H1 (cell line): ENCODE data around the gene TBC1D7. TPM values are rescaled to one million over a fixed set of nuclear protein-coding genes. Genes with fewer than 3 reads are reported as not detected.

Experiments used
- CTCF ChIA-PET: fragments of 300-600 bp; sonication (Branson Sonifier 250); formaldehyde crosslinking; loops from one replicate; lab custom pipeline; 2021; ENCODE audit not compliant: partially characterized antibody; lab: Charles Lee
- POLR2A ChIA-PET: fragments of 300-600 bp; sonication (Branson Sonifier 250); formaldehyde crosslinking; loops from one replicate; lab custom pipeline; 2021; ENCODE audit warnings: inconsistent platforms; ENCODE audit not compliant: partially characterized antibody; lab: Charles Lee
- DNase-seq, 2 experiments: peaks; one replicate each; pipeline versions ENCODE4 v3.0.0 to v3.0.0-alpha.2; 2010 to 2022; ENCODE audit warnings: low spot score in 2 of 2, low read depth in 1 of 2, mixed read lengths in 1 of 2
- FAIRE-seq: peaks from 2 replicates; lab custom pipeline; 2011; peaks lifted over from hg19 to GRCh38; lab: Jason Lieb, UNC
- H2AFZ ChIP-seq: 2 replicates; pipeline ENCODE4 v1.8.1; 2012; ENCODE audit warnings: low read length, inconsistent platforms
- H2AK5ac ChIP-seq: 2 replicates; pipeline ENCODE4 v1.6.1; 2013; ENCODE audit warnings: low read depth, low read length
- H2BK120ac ChIP-seq: replicated peaks from 2 replicates; pipeline ENCODE3; 2013; ENCODE audit warnings: low read depth, low read length, inconsistent platforms
- H2BK12ac ChIP-seq: 2 replicates; pipeline ENCODE4 v1.6.1; 2013; ENCODE audit warnings: low read depth, low read length
- H2BK15ac ChIP-seq: 2 replicates; pipeline ENCODE4 v1.6.1; 2013; ENCODE audit warnings: low read length
- H2BK20ac ChIP-seq: 2 replicates; pipeline ENCODE4 v1.6.1; 2013; ENCODE audit warnings: low read length
- H2BK5ac ChIP-seq: 2 replicates; pipeline ENCODE4 v1.6.1; 2013; ENCODE audit warnings: low read depth, low read length
- H3K14ac ChIP-seq: 2 replicates; pipeline ENCODE4 v1.6.1; 2013; ENCODE audit warnings: inconsistent platforms; ENCODE audit not compliant: insufficient read length
- H3K18ac ChIP-seq: 2 replicates; pipeline ENCODE4 v1.6.1; 2013; ENCODE audit warnings: low read length; ENCODE audit errors: extremely low read depth
- H3K23ac ChIP-seq: 2 replicates; pipeline ENCODE4 v1.6.1; 2013; ENCODE audit warnings: inconsistent platforms; ENCODE audit not compliant: insufficient read length
- H3K23me2 ChIP-seq: 2 replicates; pipeline ENCODE4 v1.6.1; 2013; ENCODE audit warnings: low read depth, low read length
- H3K27ac ChIP-seq: 2 replicates; pipeline ENCODE4 v1.6.1; 2011; ENCODE audit warnings: low read depth, low read length, inconsistent platforms
- H3K27me3 ChIP-seq, 4 experiments: replicated peaks in 1 of 4; 1 replicate in 1 of 4; 2 replicates in 3 of 4; pipeline versions ENCODE4 v1.6.1 to v1.8.1; 2011 to 2013; ENCODE audit warnings: low read length in 3 of 4, mild to moderate bottlenecking in 3 of 4, inconsistent platforms in 2 of 4, mixed read lengths in 2 of 4, moderate library complexity in 1 of 4; ENCODE audit not compliant: control insufficient read depth in 3 of 4, insufficient read depth in 3 of 4; ENCODE audit errors: extremely low read depth in 1 of 4
- H3K36me3 ChIP-seq, 4 experiments: 2 replicates each; pipeline versions ENCODE4 v1.6.1 to v1.8.1; 2011 to 2013; ENCODE audit warnings: mild to moderate bottlenecking in 4 of 4, low read length in 3 of 4, moderate library complexity in 2 of 4, control low read depth in 1 of 4, inconsistent platforms in 1 of 4; ENCODE audit not compliant: insufficient read depth in 4 of 4, control insufficient read depth in 2 of 4
- H3K4ac ChIP-seq: replicated peaks from 2 replicates; pipeline ENCODE3; 2013; ENCODE audit warnings: low read length, low read depth, mixed read lengths, inconsistent platforms; ENCODE audit not compliant: insufficient read length
- H3K4me1 ChIP-seq, 4 experiments: replicated peaks in 1 of 4; 1 replicate in 1 of 4; 2 replicates in 3 of 4; pipeline versions ENCODE4 v1.6.1 to v1.8.1; 2011 to 2013; ENCODE audit warnings: low read length in 3 of 4, inconsistent platforms in 2 of 4, mixed read lengths in 1 of 4; ENCODE audit not compliant: insufficient read depth in 4 of 4, control insufficient read depth in 3 of 4
- H3K4me2 ChIP-seq, 2 experiments: 2 replicates each; pipeline versions ENCODE4 v1.6.1 to v1.8.1; 2011 to 2013; ENCODE audit warnings: low read depth in 2 of 2, low read length in 2 of 2, control low read depth in 1 of 2, inconsistent platforms in 1 of 2, mild to moderate bottlenecking in 1 of 2; ENCODE audit not compliant: insufficient read depth in 1 of 2
- H3K4me3 ChIP-seq, 4 experiments: fragments of 200-600, 300-600 bp in 1 of 4; sonication (generic), shearing (Covaris generic), sonication (Bioruptor Twin) in 1 of 4; 2 replicates each; pipeline versions ENCODE4 v1.5.1 to v1.8.1; 2011 to 2016; ENCODE audit warnings: low read length in 4 of 4, low read depth in 3 of 4, control low read depth in 2 of 4, inconsistent platforms in 2 of 4, mild to moderate bottlenecking in 2 of 4, mixed read lengths in 1 of 4, moderate library complexity in 1 of 4; ENCODE audit not compliant: insufficient read depth in 2 of 4; ENCODE audit errors: extremely low read depth in 1 of 4
- H3K56ac ChIP-seq: replicated peaks from 2 replicates; pipeline ENCODE3; 2013; ENCODE audit warnings: low read depth, mild to moderate bottlenecking, mixed read lengths, low read length, inconsistent platforms; ENCODE audit not compliant: insufficient read length
- H3K79me1 ChIP-seq: 2 replicates; pipeline ENCODE4 v1.6.1; 2013; ENCODE audit warnings: low read depth, low read length, control low read depth
- H3K79me2 ChIP-seq, 2 experiments: 2 replicates each; pipeline versions ENCODE4 v1.6.1 to v1.8.1; 2012 to 2013; ENCODE audit warnings: low read length in 2 of 2, mild to moderate bottlenecking in 2 of 2, inconsistent platforms in 1 of 2; ENCODE audit not compliant: insufficient read depth in 2 of 2, control insufficient read depth in 1 of 2
- H3K9ac ChIP-seq, 4 experiments: replicated peaks in 1 of 4; 1 replicate in 1 of 4; 2 replicates in 3 of 4; pipeline versions ENCODE4 v1.6.1 to v1.8.1; 2011 to 2013; ENCODE audit warnings: low read depth in 3 of 4, low read length in 3 of 4, control low read depth in 2 of 4, mild to moderate bottlenecking in 2 of 4, moderate library complexity in 2 of 4, inconsistent platforms in 1 of 4; ENCODE audit errors: extremely low read depth in 1 of 4
- H3K9me3 ChIP-seq, 2 experiments: 2 replicates each; pipeline versions ENCODE4 v1.6.1 to v1.8.1; 2012 to 2013; ENCODE audit warnings: mild to moderate bottlenecking in 2 of 2, moderate library complexity in 2 of 2, control low read depth in 1 of 2, inconsistent platforms in 1 of 2, low read depth in 1 of 2, low read length in 1 of 2, mixed read lengths in 1 of 2; ENCODE audit not compliant: insufficient read depth in 2 of 2
- H4K20me1 ChIP-seq, 2 experiments: replicated peaks in 1 of 2; 2 replicates each; pipeline versions ENCODE3 to v1.8.1; 2011 to 2013; ENCODE audit warnings: inconsistent platforms in 2 of 2, low read length in 2 of 2, mild to moderate bottlenecking in 1 of 2; ENCODE audit not compliant: insufficient read depth in 2 of 2, control insufficient read depth in 1 of 2
- H4K5ac ChIP-seq: 2 replicates; pipeline ENCODE4 v1.6.1; 2013; ENCODE audit warnings: low read length, low read depth, mixed read lengths, inconsistent platforms; ENCODE audit not compliant: insufficient read length
- H4K8ac ChIP-seq: 2 replicates; pipeline ENCODE4 v1.8.0; 2013; ENCODE audit warnings: mild to moderate bottlenecking, moderate library complexity, low read length, inconsistent platforms; ENCODE audit not compliant: insufficient read depth; ENCODE audit errors: extremely low read depth
- H4K91ac ChIP-seq: replicated peaks from 2 replicates; pipeline ENCODE3; 2013; ENCODE audit warnings: low read length, mixed read lengths, inconsistent platforms; ENCODE audit not compliant: insufficient read length
- BACH1 ChIP-seq: IDR thresholded peaks from 2 replicates; pipeline ENCODE4 v1.6.1; 2012; ENCODE audit warnings: low read length, improper control_type of control experiment
- EGR1 ChIP-seq: IDR thresholded peaks from 2 replicates; pipeline ENCODE4 v1.6.1; 2011; ENCODE audit warnings: low read depth, low read length, borderline replicate concordance
- EZH2 ChIP-seq: fragments of 200-600 bp; sonication (generic); IDR thresholded peaks from 2 replicates; pipeline ENCODE4 v1.7.1; 2012; ENCODE audit warnings: low read depth, mild to moderate bottlenecking, moderate library complexity, low read length, inconsistent platforms; ENCODE audit not compliant: severe bottlenecking
- GTF2F1 ChIP-seq: IDR thresholded peaks from 2 replicates; pipeline ENCODE4 v1.6.1; 2012; ENCODE audit warnings: low read depth, low read length, improper control_type of control experiment, borderline replicate concordance
- KDM5A ChIP-seq: fragments of 200-600 bp; IDR thresholded peaks from 2 replicates; pipeline ENCODE4 v1.7.1; 2012; ENCODE audit warnings: mild to moderate bottlenecking, low read length, inconsistent platforms, mixed read lengths
- NANOG ChIP-seq: IDR thresholded peaks from 2 replicates; pipeline ENCODE4 v1.6.1; 2011; ENCODE audit warnings: low read length, low read depth, mild to moderate bottlenecking, inconsistent platforms; ENCODE audit not compliant: insufficient read depth, poor library complexity, severe bottlenecking
- POU5F1 ChIP-seq: IDR thresholded peaks from 2 replicates; pipeline ENCODE4 v1.6.1; 2011; ENCODE audit warnings: low read depth, mild to moderate bottlenecking, low read length, moderate library complexity
- SP2 ChIP-seq: IDR thresholded peaks from 2 replicates; pipeline ENCODE4 v1.6.1; 2012; ENCODE audit warnings: mild to moderate bottlenecking, low read length, inconsistent platforms
- SUZ12 ChIP-seq: fragments of 200-600 bp; sonication (generic); IDR thresholded peaks from 2 replicates; pipeline ENCODE4 v1.6.1; 2012; ENCODE audit warnings: mild to moderate bottlenecking, inconsistent platforms, low read length, moderate library complexity, mixed read lengths
- TEAD4 ChIP-seq: IDR thresholded peaks from 2 replicates; pipeline ENCODE4 v1.6.1; 2012; ENCODE audit warnings: low read depth, low read length, inconsistent platforms, mixed read lengths
- WGBS, 2 experiments: shearing (Covaris generic) in 1 of 2; methylation state at CpG; one replicate each; pipeline versions ENCODE4 v1.1.6 to v1.1.7; 2013 to 2015; ENCODE audit warnings: low lambda C conversion rate in 2 of 2, mixed read lengths in 2 of 2, inconsistent platforms in 1 of 2, low coverage in 1 of 2, missing lambda C conversion rate in 1 of 2; ENCODE audit not compliant: insufficient replicate concordance in 2 of 2, insufficient coverage in 1 of 2, insufficient read length in 1 of 2; ENCODE audit errors: extremely low coverage in 1 of 2, missing lambda C conversion rate in 1 of 2; 5-methylcytosine and 5-hydroxymethylcytosine counted together
- polyA plus RNA-seq, 7 experiments: library from polyadenylated mRNA; depleted of rRNA in 3 of 7; stranded (reverse) in 5 of 7; unstranded in 2 of 7; fragments of >200 nt in 5 of 7; fragments of 200-250 nt in 2 of 7; gene quantifications; 1 replicate in 5 of 7; 2 replicates in 1 of 7; 4 replicates in 1 of 7; pipeline versions ENCODE4 v1.2.1 to v1.2.3, GENCODE V29; 2011 to 2013; ENCODE audit warnings: missing spikeins in 2 of 7, mixed read lengths in 2 of 7
- total RNA-seq: library from RNA; stranded (reverse); fragmentation: NEBNext Ultra II Directional; extraction: Animal tissue kit (Norgen Biotek cat#: 25700); gene quantifications from 2 replicates; pipeline ENCODE4 v1.2.1, GENCODE V29; 2021
- TF ChIP-seq, protein P1 (sequence below): IDR thresholded peaks from 2 replicates; pipeline ENCODE4 v1.6.1; 2012; ENCODE audit warnings: low read length, inconsistent platforms

The TBC1D7 gene
- total and polyA plus RNA-seq, 2 of the 8 experiments (the other 6 are each of a cell fraction or from before 2014, with no cell fraction given): 46.1 to 55.2 TPM

DNA sequence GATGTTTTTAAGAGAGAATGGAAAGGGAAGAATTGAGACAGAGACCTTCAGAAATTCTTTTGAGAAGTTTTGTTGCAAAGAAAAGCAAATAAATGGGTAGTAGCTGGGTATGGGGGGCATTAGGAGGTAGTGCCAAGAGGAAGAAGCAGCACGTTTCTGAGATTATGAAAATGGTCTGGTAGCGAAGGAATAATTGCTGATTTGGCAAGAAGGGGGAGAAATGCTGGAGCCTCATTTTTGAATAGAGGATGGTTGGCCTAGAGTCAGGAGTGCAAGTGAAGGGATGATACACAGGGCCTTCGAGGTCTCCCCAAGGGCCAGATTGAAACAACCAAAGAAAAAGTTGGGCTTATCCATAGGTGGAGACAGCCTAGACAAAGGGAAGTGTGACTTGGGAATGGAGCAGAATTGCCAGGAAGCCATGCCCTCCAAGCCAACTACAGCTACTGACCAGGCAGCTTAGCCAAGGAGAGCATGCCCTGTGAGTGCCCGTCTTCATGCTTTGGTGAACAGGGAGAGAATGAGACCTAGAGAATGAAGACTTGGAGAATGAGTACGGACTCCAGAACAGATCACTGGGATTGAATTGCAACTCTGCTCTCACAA, 14.2 kb upstream of the TBC1D7 start:
- H3K23me2 ChIP-seq: no peaks in the 10 kb centered on the region
- H2AK5ac ChIP-seq: no peak overlapping the region
- TF ChIP-seq POU5F1 (no peak), KDM5A (no peak), SP2 (no peak), BACH1 (no peak), GTF2F1 (no peak), EGR1 (no peak), SUZ12 (no peak), TEAD4 (no peak), NANOG (no peak), EZH2 (no peak)
- TF ChIP-seq, protein P1, sequence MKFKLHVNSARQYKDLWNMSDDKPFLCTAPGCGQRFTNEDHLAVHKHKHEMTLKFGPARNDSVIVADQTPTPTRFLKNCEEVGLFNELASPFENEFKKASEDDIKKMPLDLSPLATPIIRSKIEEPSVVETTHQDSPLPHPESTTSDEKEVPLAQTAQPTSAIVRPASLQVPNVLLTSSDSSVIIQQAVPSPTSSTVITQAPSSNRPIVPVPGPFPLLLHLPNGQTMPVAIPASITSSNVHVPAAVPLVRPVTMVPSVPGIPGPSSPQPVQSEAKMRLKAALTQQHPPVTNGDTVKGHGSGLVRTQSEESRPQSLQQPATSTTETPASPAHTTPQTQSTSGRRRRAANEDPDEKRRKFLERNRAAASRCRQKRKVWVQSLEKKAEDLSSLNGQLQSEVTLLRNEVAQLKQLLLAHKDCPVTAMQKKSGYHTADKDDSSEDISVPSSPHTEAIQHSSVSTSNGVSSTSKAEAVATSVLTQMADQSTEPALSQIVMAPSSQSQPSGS: no peak
- H3K27ac ChIP-seq: no peak overlapping the region
- no peak overlapping the region for H4K8ac ChIP-seq
- ChIA-PET POLR2A (no interaction called here), CTCF (interaction anchor here (0.9 to 1.3 kb wide), 3 partner anchors 10 to 213 kb away, joined by 3 to 5 read pairs (median 3); no protein-coding TSS in a partner anchor)
- H4K20me1 ChIP-seq: no peaks in the 10 kb centered on the region
- H2BK20ac ChIP-seq: no peak overlapping the region
- H2AFZ ChIP-seq: 0 out of 2 replicates have a peak overlapping the region, but pooled peaks have one; percentile 7
- no peak overlapping the region for H3K56ac ChIP-seq
- no peak for DNase-seq
- H3K4me2 ChIP-seq: no peak overlapping the region
- no peaks in the 10 kb centered on the region for H3K9me3 ChIP-seq
- H3K23ac ChIP-seq: no peak overlapping the region
- H2BK12ac ChIP-seq: no peak overlapping the region
- H3K27me3 ChIP-seq: peaks cover 0 to 2% (median 0%) of the 10 kb centered on the region in 4 experiments; a peak in 2 of 7 replicates
- H2BK5ac ChIP-seq: no peak overlapping the region
- FAIRE-seq: no peak
- 83% methylated on average over 5 of the region's 5 CpGs; no CpG with 5 or more reads in 1 of the 2 experiments for WGBS, 2 experiments
- H2BK120ac ChIP-seq: no peak overlapping the region
- H3K18ac ChIP-seq: no peak overlapping the region
- H3K14ac ChIP-seq: no peak overlapping the region
- no peak overlapping the region for H4K5ac ChIP-seq
- peaks cover 0 to 2% (median under 1%) of the 10 kb centered on the region in 4 experiments; a peak in 2 of 7 replicates for H3K4me1 ChIP-seq
- H4K91ac ChIP-seq: no peak overlapping the region
- no peak overlapping the region for H3K9ac ChIP-seq
- H2BK15ac ChIP-seq: no peak overlapping the region
- no peaks in the 10 kb centered on the region for H3K36me3 ChIP-seq
- H3K79me2 ChIP-seq: no peaks in the 10 kb centered on the region
- no peak overlapping the region for H3K4ac ChIP-seq
- H3K79me1 ChIP-seq: no peaks in the 10 kb centered on the region
- H3K4me3 ChIP-seq: no peak overlapping the region
